BJ (cell line): Measurements from ENCODE around the gene MAN2A2. TPM values are rescaled to one million over a fixed set of nuclear protein-coding genes. Genes with fewer than 3 reads are reported as not detected.

ENCODE experiments used
- CTCF ChIA-PET: fragments of 350-600 bp; formaldehyde crosslinking; extraction: SDS; loops from one replicate; lab custom pipeline; 2021; ENCODE audit warnings: antibody characterized with exemption, inconsistent platforms; lab: Yijun Ruan, JAX
- POLR2A ChIA-PET: fragments of 300-600 bp; sonication (Branson Sonifier 250); formaldehyde crosslinking; extraction: SDS; loops from one replicate; lab custom pipeline; 2021; ENCODE audit warnings: antibody characterized with exemption; lab: Charles Lee
- DNase-seq: peaks from one replicate; pipeline ENCODE4 v3.0.0-alpha.2; 2011; ENCODE audit warnings: low read depth
- H3K27me3 ChIP-seq: 2 replicates; pipeline ENCODE4 v1.6.0; 2011; ENCODE audit warnings: low read length; ENCODE audit not compliant: control insufficient read depth, insufficient read depth
- H3K36me3 ChIP-seq: 2 replicates; pipeline ENCODE4 v1.5.1; 2011; ENCODE audit warnings: low read length; ENCODE audit not compliant: control insufficient read depth, insufficient read depth
- H3K4me3 ChIP-seq: 2 replicates; pipeline ENCODE4 v1.5.1; 2011; ENCODE audit warnings: low read depth, mild to moderate bottlenecking, control low read depth, low read length
- polyA plus RNA-seq: library from polyadenylated mRNA; depleted of rRNA; stranded (reverse); fragments of >200 nt; gene quantifications from 2 replicates; pipeline ENCODE4 v1.2.3, GENCODE V29; 2011
- TF ChIP-seq, protein P1 (sequence below): IDR thresholded peaks from 2 replicates; pipeline ENCODE4 v1.5.1; 2011; ENCODE audit warnings: low read depth, mild to moderate bottlenecking, control low read depth, inconsistent platforms, low read length, moderate library complexity; ENCODE audit not compliant: insufficient read depth

The MAN2A2 gene
- polyA plus RNA-seq, 1 experiment = 40.4 TPM

DNA sequence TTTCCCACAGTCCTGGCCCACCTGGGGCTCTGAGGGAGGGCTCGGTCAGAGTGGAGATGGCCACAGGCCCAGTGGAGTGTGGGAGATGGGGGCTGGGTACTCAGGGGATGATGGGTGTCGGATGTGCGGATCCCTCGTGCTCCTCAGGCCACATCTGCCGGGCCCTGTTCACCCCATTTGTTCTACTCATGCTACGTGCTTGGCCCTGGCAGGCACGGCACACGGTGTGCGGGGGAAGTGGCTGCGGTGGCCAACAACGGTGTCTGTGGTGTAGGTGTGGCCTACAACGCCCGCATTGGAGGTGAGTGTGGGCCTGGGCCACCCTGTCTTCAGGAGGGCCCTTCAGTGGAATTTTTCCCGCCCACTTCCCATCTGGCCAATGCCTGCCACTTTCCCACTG lies 25.8 kb upstream of the MAN2A2 start:
- TF ChIP-seq, protein P1, sequence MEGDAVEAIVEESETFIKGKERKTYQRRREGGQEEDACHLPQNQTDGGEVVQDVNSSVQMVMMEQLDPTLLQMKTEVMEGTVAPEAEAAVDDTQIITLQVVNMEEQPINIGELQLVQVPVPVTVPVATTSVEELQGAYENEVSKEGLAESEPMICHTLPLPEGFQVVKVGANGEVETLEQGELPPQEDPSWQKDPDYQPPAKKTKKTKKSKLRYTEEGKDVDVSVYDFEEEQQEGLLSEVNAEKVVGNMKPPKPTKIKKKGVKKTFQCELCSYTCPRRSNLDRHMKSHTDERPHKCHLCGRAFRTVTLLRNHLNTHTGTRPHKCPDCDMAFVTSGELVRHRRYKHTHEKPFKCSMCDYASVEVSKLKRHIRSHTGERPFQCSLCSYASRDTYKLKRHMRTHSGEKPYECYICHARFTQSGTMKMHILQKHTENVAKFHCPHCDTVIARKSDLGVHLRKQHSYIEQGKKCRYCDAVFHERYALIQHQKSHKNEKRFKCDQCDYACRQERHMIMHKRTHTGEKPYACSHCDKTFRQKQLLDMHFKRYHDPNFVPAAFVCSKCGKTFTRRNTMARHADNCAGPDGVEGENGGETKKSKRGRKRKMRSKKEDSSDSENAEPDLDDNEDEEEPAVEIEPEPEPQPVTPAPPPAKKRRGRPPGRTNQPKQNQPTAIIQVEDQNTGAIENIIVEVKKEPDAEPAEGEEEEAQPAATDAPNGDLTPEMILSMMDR = no peak
- H3K4me3 ChIP-seq = no peak overlapping the region
- ChIA-PET POLR2A (no interaction called here), CTCF (no interaction called here)
- H3K36me3 ChIP-seq = peaks cover 51% of the 10 kb centered on the region
- H3K27me3 ChIP-seq = no peaks in the 10 kb centered on the region
- DNase-seq = no peak

DNA sequence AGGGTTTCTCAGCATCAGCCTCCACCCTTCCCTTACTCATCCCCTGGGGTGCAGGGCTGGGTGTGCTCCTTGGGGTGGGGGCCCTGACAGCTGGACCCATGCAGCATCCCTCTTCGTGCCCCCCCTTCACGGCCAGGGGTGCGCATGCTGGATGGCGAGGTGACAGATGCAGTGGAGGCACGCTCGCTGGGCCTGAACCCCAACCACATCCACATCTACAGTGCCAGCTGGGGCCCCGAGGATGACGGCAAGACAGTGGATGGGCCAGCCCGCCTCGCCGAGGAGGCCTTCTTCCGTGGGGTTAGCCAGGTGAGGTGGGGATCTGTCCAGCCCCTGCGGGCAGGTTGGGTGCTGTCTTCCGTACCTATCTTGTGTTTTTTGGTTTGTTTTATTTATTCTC lies 25.1 kb upstream of the MAN2A2 start:
- TF ChIP-seq, protein P1 = no peak
- Histone ChIP-seq H3K36me3 (peaks cover 52% of the 10 kb centered on the region), H3K27me3 (no peaks in the 10 kb centered on the region), H3K4me3 (no peak overlapping the region)
- POLR2A ChIA-PET = no interaction called here
- CTCF ChIA-PET = no interaction called here
- DNase-seq = no peak

DNA sequence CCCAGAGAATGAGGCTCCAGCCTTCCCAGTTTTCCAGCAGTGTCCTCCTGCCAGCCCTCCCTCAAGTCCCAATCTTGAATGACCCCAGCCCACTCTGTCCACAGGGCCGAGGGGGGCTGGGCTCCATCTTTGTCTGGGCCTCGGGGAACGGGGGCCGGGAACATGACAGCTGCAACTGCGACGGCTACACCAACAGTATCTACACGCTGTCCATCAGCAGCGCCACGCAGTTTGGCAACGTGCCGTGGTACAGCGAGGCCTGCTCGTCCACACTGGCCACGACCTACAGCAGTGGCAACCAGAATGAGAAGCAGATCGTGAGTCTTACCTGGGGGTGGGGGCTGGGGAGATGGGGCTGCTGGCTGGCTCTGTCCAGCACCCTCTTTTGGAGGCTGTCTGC lies 24.4 kb upstream of the MAN2A2 start:
- CTCF ChIA-PET = no interaction called here
- H3K36me3 ChIP-seq = peaks cover 51% of the 10 kb centered on the region
- no peak overlapping the region for H3K4me3 ChIP-seq
- POLR2A ChIA-PET = no interaction called here
- TF ChIP-seq, protein P1 = no peak
- H3K27me3 ChIP-seq = no peaks in the 10 kb centered on the region
- no peak for DNase-seq

DNA sequence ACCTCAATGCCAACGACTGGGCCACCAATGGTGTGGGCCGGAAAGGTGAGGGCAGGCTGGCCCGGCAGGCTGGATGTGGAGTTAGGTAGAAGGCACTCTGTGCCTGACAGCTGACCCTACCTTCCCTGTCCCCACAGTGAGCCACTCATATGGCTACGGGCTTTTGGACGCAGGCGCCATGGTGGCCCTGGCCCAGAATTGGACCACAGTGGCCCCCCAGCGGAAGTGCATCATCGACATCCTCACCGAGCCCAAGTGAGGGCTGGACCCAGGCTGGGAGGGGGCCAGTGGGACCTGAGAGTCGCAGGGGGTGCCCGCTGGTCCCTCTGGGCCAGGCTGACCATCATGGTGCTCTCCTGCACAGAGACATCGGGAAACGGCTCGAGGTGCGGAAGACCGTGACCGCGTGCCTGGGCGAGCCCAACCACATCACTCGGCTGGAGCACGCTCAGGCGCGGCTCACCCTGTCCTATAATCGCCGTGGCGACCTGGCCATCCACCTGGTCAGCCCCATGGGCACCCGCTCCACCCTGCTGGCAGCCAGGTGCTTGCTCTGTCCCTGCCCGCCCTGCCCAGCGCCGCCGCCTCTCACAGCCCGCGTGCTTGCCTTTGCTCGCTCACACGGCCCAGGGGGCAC lies 23.3 kb upstream of the MAN2A2 start:
- H3K36me3 ChIP-seq = peaks cover 51% of the 10 kb centered on the region

DNA sequence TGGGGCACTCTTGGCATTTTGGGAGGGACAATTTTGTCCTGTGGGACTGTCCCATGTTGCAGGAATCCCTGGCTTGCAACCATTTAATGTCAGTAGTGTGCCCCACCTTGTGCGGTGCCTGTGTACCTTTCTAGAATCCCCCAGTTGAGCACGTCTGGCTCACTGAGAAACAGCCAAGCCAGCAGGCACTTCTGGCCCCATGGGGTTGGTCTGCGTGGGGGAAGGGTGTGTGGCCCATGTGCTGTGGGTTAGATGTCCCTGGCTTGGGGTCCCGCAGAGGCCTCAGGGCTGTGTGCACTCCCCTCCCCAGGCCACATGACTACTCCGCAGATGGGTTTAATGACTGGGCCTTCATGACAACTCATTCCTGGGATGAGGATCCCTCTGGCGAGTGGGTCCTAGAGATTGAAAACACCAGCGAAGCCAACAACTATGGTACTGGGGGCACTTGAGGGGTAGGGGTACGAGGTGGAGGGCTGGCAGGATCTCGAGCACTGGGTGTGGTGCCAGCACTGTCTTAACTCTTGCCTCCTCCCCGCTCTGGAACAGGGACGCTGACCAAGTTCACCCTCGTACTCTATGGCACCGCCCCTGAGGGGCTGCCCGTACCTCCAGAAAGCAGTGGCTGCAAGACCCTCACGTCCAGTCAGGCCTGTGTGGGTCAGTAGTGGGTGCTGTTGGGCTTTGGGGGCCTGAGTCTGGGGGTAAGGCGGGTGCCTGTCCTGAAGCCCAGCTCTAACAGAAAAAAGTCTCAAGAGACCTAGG lies 22.5 kb upstream of the MAN2A2 start:
- no peak for DNase-seq
- POLR2A ChIA-PET = no interaction called here
- TF ChIP-seq, protein P1 = no peak
- H3K4me3 ChIP-seq = no peak overlapping the region
- H3K36me3 ChIP-seq = peaks cover 51% of the 10 kb centered on the region
- CTCF ChIA-PET = no interaction called here
- no peaks in the 10 kb centered on the region for H3K27me3 ChIP-seq

More for the DNA sequence above, 23.3 kb upstream of the MAN2A2 start:
- H3K4me3 ChIP-seq = no peak overlapping the region
- CTCF ChIA-PET = no interaction called here
- no peak for DNase-seq
- TF ChIP-seq, protein P1 = no peak
- H3K27me3 ChIP-seq = no peaks in the 10 kb centered on the region
- POLR2A ChIA-PET = no interaction called here
